HG03139 (cell line): ENCODE data around the gene XPOT.

Source experiments
- ATAC-seq: cut with Tn5 transposase; IDR thresholded peaks from one replicate; pipeline ENCODE4 v1.9.1; 2021; ENCODE audit not compliant: unreplicated experiment

Gene XPOT

DNA sequence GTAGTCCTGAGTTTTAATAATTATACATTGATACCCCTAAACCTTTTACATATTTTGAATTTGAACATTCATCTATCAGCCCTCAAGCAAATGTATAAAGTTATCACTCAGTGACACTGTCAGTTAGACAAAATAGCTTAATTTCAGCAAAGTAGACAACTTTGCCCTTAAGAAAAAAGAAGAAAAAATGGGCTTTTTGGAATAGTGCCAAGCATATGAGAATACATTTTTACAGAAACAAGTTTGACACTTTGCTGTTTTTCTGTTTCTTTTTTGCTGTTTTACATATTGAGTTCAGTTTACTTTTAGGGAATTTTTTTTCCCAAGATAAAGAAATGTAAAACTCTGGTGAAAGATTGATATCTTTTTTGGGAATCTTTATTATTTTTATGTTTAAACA, 62.0 kb downstream of the XPOT start:
- ATAC-seq = no peak

GRCh38 chr12:64468966-64469365, 64.8 kb downstream of the XPOT start:
- ATAC-seq = no peak

- ATAC-seq = no peak
Measured at GRCh38 chr12:64469455-64470142, 65.4 kb downstream of the XPOT start.

GRCh38 chr12:64470495-64470894, 66.3 kb downstream of the XPOT start:
- ATAC-seq = no peak

DNA sequence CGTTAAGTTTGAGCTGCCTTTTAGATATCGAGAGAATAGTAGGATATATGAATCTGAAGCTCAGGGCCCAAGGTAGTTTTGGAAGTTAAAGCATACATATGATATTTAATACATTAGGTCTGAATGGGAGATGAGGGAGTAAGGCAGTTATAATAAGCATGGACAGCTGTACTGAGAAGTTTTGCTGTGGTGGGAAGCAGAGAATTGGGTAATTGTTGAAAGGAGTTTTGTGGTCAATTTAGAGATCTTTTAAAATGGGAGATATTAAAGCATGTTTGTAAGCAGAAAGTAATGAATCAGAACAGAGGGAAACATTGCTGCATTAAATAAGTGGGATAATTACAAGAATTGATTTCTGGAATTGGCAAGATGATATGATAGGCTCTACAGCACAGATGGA, 69.0 kb downstream of the XPOT start:
- ATAC-seq = no peak

- no peak for ATAC-seq
Measured at GRCh38 chr12:64475518-64475917, 71.3 kb downstream of the XPOT start.

DNA sequence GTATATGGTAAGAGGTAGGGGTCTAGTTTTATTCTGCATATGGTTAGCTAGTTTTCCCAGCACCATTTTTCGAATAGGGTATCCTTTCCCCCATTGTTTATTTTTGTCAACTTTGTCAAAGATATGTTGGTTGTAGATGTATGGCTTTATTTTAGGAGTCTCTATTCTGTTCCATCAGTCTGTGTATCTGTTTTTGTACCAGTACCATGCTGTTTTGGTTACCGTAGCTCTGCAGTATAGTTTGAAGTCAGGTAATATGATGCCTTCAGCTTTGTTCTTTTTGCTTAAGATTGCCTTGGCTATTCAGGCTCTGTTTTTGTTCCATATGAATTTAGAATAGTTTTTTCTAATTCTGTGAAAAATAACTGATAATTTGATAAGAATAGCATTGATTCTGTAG, 72.7 kb downstream of the XPOT start:
- no peak for ATAC-seq

- no peak for ATAC-seq
Measured at GRCh38 chr12:64478661-64479060, 74.5 kb downstream of the XPOT start.

GRCh38 chr12:64480148-64480547, 76.0 kb downstream of the XPOT start:
- no peak for ATAC-seq

GRCh38 chr12:64486657-64487056, 82.5 kb downstream of the XPOT start:
- no peak for ATAC-seq

GRCh38 chr12:64491718-64492117, 87.5 kb downstream of the XPOT start:
- no peak for ATAC-seq

DNA sequence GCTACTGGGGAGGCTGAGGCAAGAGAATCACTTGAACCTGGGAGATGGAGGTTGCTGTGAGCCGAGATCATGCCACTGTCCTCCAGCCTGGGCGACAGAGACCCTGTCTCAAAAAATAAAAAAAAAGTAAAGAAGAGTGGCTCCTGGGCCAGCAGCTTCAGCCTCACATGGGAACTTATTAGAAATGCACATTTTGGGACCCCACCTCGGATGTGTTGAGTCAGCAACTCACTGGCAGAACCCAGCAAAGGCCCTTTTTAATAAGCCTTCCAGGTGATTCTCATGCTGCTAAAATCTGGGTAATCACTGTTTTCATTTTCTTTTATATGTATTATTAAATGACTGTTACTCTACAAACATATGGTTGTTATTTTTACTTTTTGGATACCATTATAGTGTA, 89.3 kb downstream of the XPOT start:
- no peak for ATAC-seq

GRCh38 chr12:64494998-64495729, 91.0 kb downstream of the XPOT start:
- ATAC-seq = no peak

DNA sequence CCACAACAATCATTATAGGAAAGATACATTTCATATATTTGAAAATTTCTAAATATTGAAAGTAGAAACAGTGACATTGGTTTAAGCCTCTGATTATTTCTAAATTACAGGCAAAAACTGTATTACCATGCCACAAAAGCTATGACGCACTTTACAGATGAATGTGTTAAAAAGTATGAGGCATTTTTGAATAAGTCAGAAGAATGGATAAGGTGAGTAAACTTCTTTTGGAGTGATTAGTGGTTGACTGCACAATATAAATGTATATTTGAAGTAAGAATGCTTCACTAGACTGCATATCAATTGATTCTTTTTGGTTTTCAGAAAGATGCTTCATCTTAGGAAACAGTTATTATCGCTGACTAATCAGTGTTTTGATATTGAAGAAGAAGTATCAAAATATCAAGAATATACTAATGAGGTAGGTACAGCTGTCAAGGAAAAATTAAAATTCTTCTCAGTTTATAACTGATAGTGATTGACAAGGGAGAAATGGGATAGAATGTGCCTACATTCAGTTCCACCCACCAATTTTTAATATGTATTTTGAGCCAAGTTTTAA, 92.7 kb downstream of the XPOT start:
- ATAC-seq = no peak

DNA sequence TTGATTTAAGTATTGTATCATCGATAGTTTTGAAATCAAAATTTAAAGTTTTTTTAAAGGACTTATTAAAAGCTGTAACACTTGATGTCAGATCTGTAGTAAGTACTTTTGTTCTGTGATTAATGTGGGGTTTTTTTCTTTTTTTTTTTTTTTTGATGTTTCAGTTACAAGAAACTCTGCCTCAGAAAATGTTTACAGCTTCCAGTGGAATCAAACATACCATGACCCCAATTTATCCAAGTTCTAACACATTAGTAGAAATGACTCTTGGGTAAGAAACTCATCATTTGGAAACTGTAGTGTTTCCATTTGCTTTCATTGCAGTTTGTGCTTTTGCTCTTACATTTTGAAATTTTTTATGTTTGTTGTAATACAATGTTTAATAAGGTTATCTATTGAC, 93.3 kb downstream of the XPOT start:
- ATAC-seq = no peak

DNA sequence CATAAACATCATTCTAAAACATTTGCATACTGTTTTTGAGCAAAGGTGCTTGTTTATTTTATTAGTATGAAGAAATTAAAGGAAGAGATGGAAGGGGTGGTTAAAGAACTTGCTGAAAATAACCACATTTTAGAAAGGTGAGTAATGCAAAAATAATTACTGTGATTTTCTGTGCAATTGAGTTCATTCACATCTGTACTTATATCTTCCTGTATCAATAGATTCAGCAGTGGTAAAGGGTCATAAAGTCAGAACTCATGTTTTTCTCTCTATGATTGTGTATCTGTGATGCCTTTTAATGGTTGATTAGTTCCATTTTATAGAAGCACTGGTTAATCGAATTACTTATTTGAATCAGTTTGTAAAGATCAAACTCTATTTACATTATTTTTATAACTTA, 93.7 kb downstream of the XPOT start:
- ATAC-seq = no peak

DNA sequence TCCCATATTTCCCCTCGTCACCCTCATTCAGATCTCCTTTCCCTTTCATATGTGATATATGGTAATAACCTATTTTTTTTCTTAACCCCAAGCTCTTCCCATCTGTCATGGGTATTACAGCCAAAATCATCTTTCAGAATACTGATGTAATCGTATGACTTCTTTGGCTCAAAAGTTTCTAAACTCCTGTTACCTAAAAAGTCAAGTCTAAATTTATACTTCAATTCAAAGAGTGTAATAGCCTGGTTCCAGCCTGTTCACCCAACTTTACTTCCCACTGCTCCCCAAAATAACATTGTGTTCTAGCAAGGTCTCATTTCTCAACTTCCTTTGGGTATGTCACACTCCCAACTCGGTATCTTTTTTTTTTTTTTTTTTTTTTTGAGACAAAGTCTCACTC, 96.2 kb downstream of the XPOT start:
- no peak for ATAC-seq
